Measurements from ENCODE around the gene CER1.

CER1 gene

GRCh38 chr9:14722391-14723035 lies at the start of gene CER1:
CER1 (minus strand) TSS chr9:14722733; CDS start chr9:14722672, 61 bp downstream.
- no peak for DNase-seq

- DNase-seq: no peak
Measured at GRCh38 chr9:14770592-14770991, 48.1 kb upstream of the CER1 start.

- no peak for DNase-seq
Measured at GRCh38 chr9:14769230-14769571, 46.7 kb upstream of the CER1 start.

- no peak for DNase-seq
Measured at GRCh38 chr9:14768405-14769229, 46.1 kb upstream of the CER1 start.

- DNase-seq: no peak
Measured at GRCh38 chr9:14766299-14766698, 43.8 kb upstream of the CER1 start.

GRCh38 chr9:14761584-14761983 lies 39.1 kb upstream of the CER1 start:
- no peak for DNase-seq

GRCh38 chr9:14760060-14760459 lies 37.5 kb upstream of the CER1 start:
- no peak for DNase-seq

- no peak for DNase-seq
Measured at GRCh38 chr9:14756291-14756690, 33.8 kb upstream of the CER1 start.

- no peak for DNase-seq
Measured at GRCh38 chr9:14752871-14753270, 30.3 kb upstream of the CER1 start.

GRCh38 chr9:14752271-14752670 lies 29.7 kb upstream of the CER1 start:
- no peak for DNase-seq

- no peak for DNase-seq
Measured at GRCh38 chr9:14750821-14751220, 28.3 kb upstream of the CER1 start.

GRCh38 chr9:14749741-14750211 lies 27.2 kb upstream of the CER1 start:
- no peak for DNase-seq

- no peak for DNase-seq
Measured at GRCh38 chr9:14748373-14748772, 25.8 kb upstream of the CER1 start.

- no peak for DNase-seq
Measured at GRCh38 chr9:14747111-14747510, 24.6 kb upstream of the CER1 start.

GRCh38 chr9:14746626-14747025 lies 24.1 kb upstream of the CER1 start:
- DNase-seq: no peak

- DNase-seq: no peak
Measured at GRCh38 chr9:14744768-14745167, 22.2 kb upstream of the CER1 start.

- DNase-seq: no peak
Measured at GRCh38 chr9:14741369-14741768, 18.8 kb upstream of the CER1 start.

GRCh38 chr9:14733133-14733532 lies 10.6 kb upstream of the CER1 start:
- no peak for DNase-seq

GRCh38 chr9:14731294-14731981 lies 8.9 kb upstream of the CER1 start:
- no peak for DNase-seq

- DNase-seq: no peak
Measured at GRCh38 chr9:14730461-14730898, 7.9 kb upstream of the CER1 start.

- DNase-seq: no peak
Measured at GRCh38 chr9:14723301-14723700, 768 bp upstream of the CER1 start.

GRCh38 chr9:14719231-14719923 lies 3.2 kb downstream of the CER1 start:
- no peak for DNase-seq

- no peak for DNase-seq
Measured at GRCh38 chr9:14715102-14715501, 7.4 kb downstream of the CER1 start.
